GM19324 (cell line): ENCODE results near the gene CMTM3.
"Not testable (repeated sequence)": the region's sequence is repeated elsewhere in the genome, so short reads cannot be mapped to it uniquely, and the experiment has no call there.

ENCODE experiments used
- ATAC-seq: cut with Tn5 transposase; IDR thresholded peaks from one replicate; pipeline ENCODE4 v1.9.1; 2021; ENCODE audit warnings: mild to moderate bottlenecking, moderate library complexity; ENCODE audit not compliant: unreplicated experiment, low FRiP score

The CMTM3 gene

DNA sequence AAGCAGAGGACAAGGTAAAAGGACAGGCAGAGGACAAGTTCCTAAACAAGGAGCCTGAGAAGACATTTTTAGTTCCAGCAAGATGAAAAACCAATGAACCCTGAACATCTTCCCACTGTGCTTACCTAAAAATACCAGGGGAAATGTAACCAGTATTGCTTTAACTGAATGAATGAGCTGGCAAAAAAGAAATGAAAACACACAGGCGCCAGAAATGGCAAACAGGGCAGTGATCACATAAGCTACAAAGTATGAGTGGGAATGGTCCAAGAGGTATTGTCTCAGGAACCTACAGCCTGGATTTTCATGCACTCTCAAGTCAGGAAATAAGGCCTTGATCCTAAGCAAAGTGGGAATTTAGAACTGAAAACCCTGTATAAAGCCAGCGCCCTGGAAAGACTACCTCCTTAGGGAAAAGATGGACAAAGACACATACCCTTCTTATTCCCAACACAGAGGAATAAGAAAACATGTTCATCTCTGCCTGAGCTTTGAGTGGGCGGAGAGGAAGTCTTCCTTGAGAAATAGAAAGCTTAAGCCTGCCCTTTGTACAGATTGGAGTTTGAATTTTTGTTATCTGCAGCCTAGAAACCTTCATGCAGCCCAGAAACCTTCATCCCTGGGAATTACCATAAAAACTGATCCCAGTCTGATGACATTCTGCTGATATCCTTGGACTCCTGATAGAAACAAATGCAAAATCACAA lies 23.1 kb upstream of the CMTM3 start:
- no peak for ATAC-seq

DNA sequence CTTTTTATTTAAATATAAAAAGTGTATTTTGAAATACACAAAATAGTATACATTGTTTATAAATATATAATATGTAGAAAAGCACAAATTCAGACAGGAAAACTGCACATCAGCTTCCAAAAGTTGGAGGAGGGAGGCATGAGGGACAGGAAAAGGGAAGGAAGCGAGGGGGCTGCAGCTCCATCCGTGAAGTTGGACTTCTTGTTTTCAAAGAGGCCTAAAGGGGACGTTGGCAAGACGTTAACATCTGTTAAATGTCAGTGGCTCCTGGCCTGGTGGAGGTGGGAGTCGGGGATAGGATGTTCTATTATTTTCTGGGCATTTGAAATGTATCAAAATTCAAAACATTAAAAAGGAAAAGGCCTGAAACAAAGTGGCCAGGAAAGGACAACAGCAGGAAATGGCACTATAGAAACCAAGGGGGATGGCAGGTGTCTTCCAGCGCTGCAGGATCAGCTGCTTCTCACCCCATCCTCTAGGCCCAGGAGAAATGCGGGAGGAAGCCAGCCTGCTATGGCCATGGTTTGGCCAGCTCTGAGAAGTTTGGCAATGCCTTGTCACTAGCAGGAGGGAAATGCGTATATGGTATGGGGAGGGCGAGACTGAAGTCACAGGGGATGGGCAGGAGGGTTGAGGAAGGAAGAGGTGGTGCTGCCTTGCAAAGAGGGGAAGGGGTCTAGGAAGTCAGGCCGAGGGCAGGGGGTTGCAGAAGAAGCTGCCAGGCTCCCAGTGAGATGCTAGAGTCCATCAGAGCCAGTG lies 18.8 kb upstream of the CMTM3 start:
- ATAC-seq: no peak

DNA sequence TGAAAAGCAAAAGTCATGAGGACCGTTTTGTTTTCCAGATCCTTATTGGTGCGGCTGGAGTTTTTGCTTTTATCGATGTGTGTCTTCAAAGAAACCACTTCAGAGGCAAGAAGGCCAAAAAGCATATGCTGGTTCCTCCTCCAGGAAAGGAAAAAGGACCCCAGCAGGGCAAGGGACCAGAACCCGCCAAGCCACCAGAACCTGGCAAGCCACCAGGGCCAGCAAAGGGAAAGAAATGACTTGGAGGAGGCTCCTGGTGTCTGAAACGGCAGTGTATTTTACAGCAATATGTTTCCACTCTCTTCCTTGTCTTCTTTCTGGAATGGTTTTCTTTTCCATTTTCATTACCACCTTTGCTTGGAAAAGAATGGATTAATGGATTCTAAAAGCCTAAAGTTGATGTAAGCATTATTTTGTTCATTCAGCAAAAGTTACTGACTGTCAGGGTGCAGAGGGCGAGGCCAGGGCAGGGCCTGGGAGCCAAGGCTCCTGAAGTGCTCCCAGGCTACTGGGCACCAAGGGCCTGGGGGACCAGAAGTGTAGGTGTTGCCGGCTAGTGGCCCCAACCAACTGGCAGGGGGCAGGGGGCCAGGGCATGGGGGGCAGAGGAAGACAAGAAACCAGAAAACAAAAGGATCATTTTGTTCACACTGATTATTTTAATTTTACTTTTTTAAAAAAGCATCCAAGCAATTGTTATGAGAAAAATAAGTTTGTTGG lies 16.5 kb upstream of the CMTM3 start:
- ATAC-seq: no peak

DNA sequence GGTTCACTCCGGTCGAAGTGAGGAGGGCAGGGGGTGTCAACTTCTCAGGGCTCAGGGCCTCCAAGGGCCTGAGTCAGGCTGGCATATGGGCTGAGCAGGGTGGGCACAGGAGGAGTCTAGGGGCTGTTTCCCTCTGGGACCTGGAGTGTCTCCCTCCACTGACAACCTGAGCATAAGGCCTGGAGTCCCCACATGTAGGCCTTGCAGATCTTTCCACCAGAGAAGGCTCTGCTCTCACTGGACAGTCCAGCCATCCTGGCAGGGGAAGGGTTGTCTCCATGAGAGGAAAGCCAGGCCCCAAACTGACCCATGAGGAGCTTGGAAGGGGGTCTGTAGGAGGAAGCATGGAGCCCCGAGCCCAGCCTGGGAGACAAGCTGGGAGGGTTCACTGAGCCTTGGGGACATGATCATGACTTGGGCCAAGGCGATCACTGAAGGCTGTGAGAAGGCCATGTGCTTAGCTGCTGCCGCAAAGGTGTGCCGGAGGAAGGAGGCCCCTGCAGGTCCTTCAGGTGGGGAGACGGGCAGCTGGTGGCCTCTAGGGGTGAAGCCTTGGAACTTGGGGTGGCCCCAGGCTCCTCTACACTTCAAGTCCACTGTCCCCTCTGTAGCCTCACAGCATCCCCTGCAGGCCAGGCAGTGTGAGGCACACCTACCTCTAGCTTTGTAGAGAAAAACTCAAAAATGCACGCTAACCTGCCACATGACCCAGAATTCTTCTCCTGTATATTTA lies 15.4 kb upstream of the CMTM3 start:
- ATAC-seq: peak; percentile 73

DNA sequence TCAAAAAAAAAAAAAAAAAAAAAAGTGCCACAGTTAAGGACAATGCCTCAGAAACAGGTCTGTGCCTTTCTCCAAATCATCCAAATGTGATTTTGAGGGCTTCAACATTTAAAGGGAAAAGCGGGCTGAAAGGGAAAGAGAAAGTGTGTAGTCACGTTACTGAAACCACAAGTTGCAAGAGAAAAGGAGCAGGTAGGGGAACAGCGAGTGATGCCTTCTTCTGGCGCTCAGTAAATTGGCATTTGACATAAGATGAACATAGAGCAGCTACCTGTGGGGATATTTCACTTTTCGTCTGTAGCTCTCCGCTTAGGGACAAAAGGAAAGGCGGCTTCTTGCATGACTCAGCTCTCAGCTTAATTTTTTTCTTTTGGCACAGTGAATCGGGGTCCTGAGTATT lies 14.2 kb upstream of the CMTM3 start:
- ATAC-seq: no peak

DNA sequence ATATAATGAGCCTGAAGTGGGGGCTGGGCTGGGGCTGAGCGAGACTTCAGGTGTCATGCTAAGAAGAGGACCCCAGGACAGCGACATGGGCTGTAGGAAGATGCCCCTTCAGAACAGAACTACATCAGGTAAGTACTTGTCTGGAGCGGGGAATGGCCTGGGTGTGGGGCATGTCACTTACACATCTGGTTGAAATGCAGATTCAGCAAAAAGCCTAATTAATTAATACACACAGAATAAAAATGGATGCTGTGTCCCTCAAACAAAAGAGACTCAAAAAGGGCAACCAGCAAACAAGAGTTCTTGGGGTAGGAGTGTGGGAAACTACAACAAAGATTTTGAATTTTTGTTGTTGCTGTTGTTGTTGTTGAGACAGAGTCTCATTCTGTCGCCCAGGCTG lies 13.5 kb upstream of the CMTM3 start:
- no peak for ATAC-seq

DNA sequence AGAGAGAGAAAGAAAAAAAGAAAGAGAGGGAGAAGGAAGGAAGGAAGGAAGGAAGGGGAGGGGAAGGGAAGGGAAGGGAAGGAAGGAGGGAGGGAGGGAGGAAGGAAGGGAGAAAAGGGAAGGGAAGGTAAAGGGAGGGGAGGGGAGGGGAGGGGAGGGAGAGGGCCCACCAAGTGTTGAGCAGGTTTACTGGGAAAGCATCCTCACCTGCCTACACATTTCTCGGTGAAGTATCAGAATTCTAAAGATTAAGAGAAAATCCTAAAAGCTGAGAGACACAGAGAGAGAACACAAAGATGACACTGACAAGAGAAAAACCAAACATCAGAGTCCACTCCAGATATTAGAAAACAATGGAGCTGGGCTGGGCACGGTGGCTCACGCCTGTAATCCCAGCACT lies 12.3 kb upstream of the CMTM3 start:
- ATAC-seq: no peak

DNA sequence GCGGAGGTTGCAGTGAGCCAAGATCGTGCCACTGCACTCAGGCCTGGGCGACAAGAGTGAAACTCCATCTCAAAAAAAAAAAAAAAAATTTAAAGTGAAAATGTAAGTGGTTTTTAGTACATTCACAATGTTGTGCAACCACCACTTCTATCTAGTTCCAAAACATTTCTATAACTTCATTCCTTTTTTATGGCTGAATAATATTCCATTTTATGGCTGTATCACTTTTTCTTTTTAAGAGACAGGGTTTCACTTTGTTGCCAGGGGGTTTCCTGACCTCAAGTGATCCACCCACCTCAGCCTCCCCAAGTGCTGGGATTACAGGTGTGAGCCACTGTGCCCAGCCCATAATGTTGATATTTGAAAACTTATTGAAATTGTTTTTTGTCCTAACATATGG lies 11.7 kb upstream of the CMTM3 start:
- ATAC-seq: no peak

DNA sequence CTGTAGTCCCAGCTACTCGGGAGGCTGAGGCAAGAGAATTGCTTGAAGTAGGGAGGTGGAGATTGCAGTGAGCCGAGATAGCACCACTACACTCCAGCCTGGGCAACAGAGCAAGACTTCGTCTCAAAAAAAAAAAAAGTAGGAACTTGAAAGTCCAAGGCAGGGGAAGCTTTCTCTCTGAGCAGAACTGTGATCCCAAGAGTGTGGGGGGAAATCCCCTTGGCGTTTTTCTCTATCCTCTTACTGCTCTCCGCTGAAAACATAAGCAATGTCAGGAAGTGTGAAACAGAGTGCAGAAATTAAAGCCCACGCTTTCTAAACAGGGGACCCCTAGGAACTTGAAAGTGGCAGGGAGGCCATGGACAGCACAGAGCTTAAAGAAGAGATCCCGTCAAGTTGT lies 9.8 kb upstream of the CMTM3 start:
- ATAC-seq: no peak

DNA sequence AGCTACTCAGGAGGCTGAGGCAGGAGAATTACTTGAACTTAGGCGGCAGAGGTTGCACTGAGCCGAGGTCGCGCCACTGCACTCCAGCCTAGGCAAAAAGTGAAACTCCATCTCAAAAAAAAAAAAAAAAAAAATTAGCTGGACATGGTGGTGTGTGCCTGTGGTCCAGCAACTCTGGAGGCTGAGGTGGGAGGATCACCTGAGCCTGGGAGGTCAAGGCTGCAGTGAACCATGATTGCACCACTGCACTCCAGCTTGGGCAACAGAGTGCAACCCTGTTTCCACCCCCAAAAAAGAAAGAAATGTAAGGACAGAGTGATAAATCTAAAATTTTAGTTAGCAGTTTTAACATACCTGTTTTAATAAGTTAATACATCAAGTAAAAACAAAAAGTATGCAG lies 7.9 kb upstream of the CMTM3 start:
- not testable (repeated sequence) for ATAC-seq

DNA sequence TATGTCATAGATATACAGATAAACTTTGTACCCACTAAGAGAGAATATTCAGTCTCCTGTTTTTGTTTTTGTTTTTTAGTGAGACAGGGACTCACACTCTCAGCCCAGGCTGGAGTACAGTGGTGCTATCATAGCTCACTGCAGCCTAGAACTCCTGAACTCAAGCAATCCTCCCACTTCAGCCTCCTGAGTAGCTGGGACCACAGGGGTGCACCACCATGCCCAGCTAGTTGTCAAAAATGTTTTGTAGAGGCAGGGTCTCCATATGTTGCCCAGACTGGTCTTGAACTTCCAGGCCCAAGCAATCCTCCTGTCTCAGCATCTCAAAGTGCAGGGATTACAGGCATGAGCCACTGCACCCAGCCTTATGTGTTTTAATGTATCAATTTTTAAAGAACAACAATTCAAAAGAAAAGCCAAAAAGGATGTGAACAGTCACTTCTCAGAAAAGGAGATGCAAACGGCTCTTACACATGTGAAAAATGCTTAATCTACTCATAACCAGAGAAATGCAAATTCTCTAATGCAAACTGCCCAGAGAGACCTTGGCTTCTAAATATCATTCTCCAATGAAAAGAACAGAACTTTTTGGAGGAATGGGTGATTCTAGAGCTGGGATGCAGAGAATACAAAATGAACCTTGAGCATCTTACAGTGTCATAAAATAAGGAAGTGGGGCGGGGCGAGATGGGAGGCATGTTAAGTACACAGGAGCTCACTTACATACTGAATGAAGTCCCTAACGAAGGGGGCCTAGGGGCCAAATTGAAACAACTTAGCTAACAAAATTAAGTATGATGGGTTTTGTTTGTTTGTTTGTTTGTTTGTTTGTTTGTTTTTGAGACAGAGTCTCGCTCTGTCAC lies 7.3 kb upstream of the CMTM3 start:
- no peak for ATAC-seq

DNA sequence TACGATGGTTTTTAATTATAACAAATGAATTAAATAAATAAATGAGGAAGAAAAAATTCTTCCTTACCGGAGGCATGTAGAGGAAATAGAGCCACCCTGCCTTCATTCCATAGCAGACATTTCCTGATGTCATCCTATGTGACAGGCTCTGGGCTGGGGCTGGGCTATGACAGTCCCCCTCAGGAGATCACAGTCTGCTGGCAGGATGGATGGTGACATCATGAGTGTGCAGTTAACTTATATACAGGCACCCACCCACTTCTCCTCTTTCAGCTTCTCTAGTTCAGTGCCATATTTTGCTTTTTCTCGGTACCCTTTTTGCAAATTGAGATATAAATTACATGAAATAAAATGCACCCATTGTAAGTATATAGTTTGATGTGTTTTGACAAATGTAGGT lies 6.4 kb upstream of the CMTM3 start:
- no peak for ATAC-seq

DNA sequence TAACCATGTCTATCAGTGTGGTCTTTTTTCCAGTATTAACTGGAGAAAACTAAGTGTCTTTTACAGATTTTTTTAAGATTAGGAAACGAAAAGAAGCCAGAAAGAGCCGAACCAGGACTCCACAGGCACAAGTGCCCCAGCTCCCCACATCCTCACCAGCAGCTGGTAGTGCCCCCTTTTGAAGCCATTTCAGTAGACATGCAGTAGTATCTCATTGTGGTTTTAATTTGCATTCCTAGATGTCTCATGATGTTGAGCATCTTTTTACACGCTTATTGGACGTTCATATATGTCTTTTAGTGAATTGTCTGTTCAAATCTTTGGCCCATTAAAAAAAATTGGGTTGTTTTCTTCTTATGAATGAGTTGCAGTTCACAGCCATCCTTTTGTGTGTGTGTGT lies 4.8 kb upstream of the CMTM3 start:
- ATAC-seq: no peak

DNA sequence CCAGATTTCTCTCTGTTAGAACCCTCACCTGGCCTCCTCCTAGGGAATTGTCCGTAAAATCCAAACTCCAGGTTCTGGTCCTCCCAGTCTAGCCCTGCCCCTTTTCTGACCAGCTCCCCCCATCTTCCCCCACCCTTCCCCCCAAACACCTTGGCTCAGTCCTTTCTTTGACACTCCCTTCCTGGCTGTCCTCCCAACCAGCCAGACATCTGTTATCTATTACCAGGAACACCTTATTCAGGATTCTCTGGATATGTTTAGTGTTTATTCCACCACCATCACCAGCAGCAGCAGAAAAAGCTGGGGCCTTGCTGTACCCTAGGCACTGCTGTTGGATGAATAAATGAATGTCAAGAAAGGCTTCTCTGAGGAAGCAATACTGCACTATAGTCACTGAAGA lies 4.0 kb upstream of the CMTM3 start:
- no peak for ATAC-seq

DNA sequence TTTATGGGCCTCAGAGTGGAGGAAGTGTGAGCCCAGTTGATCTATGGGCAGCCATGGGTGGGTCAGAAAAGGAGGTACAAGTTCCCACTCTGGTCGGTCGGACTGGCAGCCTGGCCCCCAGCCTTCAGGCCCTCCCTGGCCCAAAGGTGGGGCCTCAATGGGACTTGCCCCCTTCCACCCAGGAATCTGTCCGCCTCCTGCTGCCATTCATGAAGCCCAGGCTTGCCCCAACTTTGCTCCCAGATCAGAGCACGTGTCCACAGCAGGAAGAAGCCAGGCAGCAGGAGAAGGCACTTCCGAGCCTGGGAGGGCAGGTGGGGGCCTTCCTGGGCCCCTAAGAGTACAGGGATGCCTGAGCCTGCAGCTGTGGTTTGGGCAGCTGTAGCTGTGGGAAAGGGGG lies 3.0 kb upstream of the CMTM3 start:
- ATAC-seq: no peak

DNA sequence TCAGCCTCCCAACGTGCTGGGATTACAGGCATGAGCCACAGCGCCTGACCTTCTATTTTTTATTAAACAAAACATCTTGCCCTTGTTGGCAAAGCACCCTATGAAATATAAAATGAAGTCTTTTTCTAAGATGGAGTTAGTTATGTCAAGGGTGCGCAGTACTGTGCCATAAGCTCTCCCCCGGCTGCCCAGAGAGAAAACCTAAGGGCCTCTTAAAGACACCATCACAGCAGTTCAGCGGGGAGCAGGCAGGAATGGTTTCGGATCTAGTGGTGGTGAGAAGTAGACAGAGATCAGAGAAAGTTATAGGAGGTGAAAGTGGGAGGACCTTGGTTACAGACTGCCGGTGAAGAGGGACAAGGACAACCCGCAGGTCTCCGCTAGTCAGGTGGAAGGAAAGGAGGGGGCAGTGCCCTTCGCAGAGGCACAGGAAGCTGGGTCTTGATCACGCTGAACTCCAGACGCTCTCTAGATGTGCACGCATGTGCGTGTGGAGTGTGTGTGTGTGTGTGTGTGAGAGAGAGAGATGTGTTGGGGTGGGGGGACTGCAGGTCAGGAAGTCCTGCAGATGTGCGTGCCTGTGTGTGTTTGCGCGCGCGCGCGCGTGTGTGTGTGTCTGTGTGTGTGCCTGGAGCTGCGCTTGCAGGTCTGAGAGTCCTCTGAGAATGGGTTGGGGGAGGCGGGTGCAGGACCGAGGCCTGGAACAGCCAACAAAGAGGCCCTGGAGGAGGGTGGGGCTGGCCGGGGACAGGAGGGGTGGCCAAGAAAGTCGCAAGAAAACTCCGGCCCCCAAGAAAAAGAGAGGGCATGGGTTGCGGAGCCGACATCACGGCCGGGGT lies 748 bp upstream of the CMTM3 start:
- ATAC-seq: no peak

DNA sequence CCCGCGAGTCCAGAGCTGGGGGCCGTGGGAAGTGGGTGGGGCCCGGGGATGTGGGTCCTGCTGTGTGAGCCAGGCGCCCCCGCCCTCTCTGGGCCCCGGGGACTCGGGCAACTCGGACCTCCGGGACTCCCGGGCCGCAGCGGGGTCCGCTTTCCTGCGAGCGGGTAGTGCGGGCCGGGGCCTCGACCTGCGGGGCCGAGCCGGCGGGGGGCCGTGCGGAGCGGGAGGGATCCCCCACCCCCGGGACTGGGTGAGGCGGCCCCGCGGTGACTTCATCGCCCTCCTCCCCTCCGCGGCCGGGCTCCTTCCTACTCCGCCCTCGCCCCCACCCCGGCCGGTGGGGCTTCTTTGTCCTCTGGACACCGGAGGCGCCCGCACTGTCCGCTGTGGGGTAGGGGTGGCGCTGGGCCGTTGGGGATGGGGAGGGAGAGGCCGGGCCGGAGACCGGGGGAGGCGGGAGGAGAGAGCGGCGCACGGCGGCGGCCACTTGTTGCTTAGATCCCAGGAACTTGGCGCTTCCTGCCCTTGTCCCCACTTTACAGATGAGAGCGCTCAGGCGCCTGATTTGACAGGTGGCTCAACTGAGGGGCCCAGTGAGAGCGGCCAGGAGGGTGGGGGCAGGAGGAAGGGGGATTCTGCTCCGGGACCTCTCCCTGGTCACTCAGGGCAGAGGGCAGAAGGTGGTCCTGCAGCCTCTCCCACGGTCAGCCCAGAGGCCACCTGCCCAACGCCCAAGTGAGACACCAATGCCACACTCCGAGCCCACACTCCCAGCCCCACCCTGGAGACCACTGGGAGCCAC lies 874 bp downstream of the CMTM3 start:
- peak; percentile 8 for ATAC-seq

DNA sequence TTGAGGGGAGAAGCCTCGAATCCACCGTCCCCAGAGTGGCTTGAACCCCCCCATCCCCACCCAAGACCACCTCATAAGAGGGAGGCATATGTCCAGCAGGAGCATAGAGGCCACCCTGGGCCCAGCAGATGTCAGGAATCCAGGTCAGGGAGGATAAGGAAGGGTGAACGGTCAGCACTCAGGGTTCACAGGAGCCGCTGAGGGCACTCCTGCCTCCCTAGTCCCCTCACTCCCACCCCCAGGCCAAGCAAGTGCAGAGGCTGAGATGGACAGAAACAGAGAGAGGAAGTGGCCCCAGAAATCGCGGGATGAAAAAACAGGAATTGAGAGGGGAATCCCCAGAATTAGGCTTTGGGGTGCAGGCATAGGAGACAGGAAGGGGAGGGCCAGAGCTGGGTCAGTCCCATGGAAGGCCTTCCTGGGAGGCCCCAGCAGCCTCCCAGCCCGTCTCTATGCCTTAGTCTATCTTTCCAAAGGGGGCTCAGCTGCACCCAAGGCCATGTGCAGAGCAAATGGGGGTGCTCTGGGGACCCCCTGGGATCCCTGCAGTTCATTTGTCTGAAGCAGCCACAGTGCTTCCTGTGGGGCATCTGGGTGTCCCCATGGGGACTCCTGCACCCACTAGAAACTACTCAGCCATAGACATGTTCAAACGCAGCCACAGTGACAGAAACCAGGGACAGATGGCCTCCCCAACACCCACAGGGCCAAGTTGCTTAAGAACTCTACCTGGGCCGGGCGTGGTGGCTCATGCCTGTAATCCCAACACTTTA lies 1.7 kb downstream of the CMTM3 start:
- peak; percentile 35 for ATAC-seq
